Fibroblast of skin of right biceps (primary cell): Measurements from ENCODE around the gene GPR15.
"Not testable (repeated sequence)": the region's sequence is repeated elsewhere in the genome, so short reads cannot be mapped to it uniquely, and the experiment has no call there.

Source experiments
- DNase-seq: peaks from one replicate; pipeline ENCODE4 v3.0.0-alpha.2; 2013

The GPR15 gene

GRCh38 chr3:98559769-98560168 lies 28.0 kb downstream of the GPR15 start:
- not testable (repeated sequence) for DNase-seq

- DNase-seq, result no peak
Measured at GRCh38 chr3:98560911-98561310, 29.1 kb downstream of the GPR15 start.

GRCh38 chr3:98561727-98562521 lies 30.1 kb downstream of the GPR15 start:
- peak; percentile 18 for DNase-seq

GRCh38 chr3:98563661-98564281 lies 32.0 kb downstream of the GPR15 start:
- peak; percentile 59 for DNase-seq

- DNase-seq, result no peak
Measured at GRCh38 chr3:98564282-98565005, 32.7 kb downstream of the GPR15 start.

- DNase-seq, result no peak
Measured at GRCh38 chr3:98565237-98565643, 33.5 kb downstream of the GPR15 start.

- DNase-seq, result no peak
Measured at GRCh38 chr3:98565843-98566242, 34.1 kb downstream of the GPR15 start.

- DNase-seq, result no peak
Measured at GRCh38 chr3:98567666-98568270, 36.0 kb downstream of the GPR15 start.

GRCh38 chr3:98568402-98568801 lies 36.6 kb downstream of the GPR15 start:
- DNase-seq, result no peak

- DNase-seq, result peak; percentile 39
Measured at GRCh38 chr3:98573181-98573728, 41.5 kb downstream of the GPR15 start.

GRCh38 chr3:98574132-98574531 lies 42.4 kb downstream of the GPR15 start:
- no peak for DNase-seq

- DNase-seq, result peak; percentile 83
Measured at GRCh38 chr3:98577178-98577895, 45.6 kb downstream of the GPR15 start.

GRCh38 chr3:98580401-98581386 lies 48.9 kb downstream of the GPR15 start:
- DNase-seq, result no peak

- DNase-seq, result no peak
Measured at GRCh38 chr3:98581474-98581873, 49.7 kb downstream of the GPR15 start.

GRCh38 chr3:98582042-98582441 lies 50.3 kb downstream of the GPR15 start:
- DNase-seq, result no peak

GRCh38 chr3:98583766-98584165 lies 52.0 kb downstream of the GPR15 start:
- DNase-seq, result no peak
